ENCODE results near the gene ZC3H13.
"Not testable (repeated sequence)": the region's sequence is repeated elsewhere in the genome, so short reads cannot be mapped to it uniquely, and the experiment has no call there.

The ZC3H13 gene

DNA sequence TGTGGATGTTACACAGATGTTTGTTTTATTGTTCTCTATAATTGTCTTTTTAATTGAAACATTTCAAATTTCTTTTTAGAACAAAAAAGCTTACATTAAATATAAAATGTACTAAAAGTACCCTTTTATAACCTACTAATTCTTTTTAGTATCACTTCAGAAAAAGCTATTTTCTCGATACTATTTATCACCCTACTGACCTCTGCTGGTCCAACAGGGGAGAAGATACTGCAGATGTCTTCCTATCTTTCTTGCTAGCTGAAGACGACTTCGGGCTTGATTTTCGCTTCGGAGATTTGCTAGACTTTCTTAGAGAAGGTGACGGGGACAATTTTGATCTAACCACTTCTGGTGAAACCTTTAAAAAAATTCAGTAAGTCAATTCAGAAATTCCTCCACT, 42.4 kb downstream of the ZC3H13 start:
- no peak for DNase-seq (ENCODE audit: low read depth in 2 of 2)

DNA sequence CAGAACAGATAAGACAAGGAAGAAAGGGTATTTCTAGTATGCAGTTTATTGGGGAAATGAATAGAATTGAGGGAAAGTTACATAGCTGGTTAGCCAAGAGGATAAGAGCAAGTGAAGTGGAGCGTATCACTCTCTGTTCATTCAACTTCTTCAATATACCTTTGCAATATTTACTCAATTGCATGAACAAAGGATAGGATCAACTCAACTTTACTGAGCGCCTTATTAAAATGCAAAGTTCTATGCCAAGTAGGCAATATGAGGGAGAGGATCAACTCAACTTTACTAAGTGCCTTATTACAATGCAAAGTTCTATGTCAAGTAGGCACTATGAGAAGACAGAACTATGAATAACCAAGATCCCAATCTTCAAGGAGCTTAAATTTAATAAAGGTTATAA, 43.9 kb downstream of the ZC3H13 start:
- DNase-seq (ENCODE audit: low read depth in 2 of 2), result no peak

DNA sequence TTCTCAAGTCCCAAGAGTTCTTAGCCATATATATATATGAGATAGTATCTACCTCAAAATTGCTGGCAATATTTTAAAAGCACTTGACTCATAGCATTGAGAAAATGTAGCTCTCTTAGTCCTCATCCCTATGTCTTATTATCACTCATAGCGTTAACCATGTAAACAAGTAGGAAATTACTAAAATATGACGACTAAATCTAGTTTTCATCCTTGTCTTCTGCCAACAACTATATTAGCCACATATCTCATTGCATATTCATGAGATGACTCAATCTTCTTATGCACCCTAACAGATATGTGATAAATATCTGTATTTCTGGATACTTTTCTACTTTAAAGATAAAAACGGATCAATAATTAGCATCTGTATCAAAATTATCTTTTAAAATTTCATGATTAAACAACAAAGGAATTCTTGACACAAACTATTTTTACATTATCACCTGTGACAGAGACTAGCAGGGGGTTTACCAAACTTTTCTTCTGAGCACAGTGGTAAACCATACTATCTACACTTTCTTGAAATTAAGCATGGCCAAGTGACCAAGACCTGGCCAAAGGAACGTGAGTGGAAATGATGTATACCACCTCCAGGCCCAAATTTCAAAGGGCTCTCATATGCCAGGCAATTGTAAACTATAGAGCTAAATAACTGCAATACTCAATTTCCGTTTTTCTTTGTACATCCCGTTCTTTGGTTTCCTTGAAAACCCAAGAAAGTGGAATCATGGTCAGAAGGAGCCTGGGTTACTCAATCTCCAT, 45.7 kb downstream of the ZC3H13 start:
- DNase-seq (ENCODE audit: low read depth in 2 of 2), result no peak

DNA sequence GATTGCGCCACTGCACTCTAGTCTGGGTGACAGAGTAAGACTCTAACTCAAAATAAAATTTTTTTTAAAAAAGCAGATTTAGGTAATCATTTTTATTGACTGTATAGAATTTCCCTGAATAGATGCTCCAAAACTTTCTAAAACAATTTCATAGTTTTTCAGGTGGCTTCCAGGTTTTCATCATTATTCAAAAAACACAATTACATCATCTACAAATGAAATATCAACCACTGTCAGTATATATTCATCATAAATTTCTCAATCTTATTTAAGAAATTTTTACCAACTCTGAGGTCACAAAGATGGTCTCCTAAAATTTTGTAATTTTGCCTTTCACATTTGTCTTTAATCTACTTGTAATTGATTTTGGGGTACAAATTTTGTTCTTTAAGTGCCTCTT, 48.1 kb downstream of the ZC3H13 start:
- DNase-seq (ENCODE audit: low read depth in 2 of 2), result no peak

DNA sequence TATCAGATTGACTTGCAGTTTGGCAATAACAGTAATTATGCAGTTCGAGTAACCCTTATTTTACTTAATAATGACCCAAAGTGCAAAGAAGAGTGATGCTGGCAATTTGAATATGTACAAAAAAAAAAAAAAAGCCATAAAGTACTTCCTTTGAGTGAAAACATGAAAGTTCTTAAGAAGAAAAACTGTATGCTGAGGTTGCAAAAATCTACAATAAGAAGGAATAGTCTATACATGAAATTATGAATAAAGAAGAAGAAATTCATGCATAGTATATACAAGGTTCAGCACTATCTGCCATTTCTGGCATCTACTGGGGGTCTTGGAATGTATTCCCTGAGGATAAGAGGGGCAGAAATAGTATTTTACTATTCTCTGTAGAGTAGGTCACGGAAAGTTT, 55.9 kb downstream of the ZC3H13 start:
- DNase-seq (ENCODE audit: low read depth in 2 of 2), result no peak

DNA sequence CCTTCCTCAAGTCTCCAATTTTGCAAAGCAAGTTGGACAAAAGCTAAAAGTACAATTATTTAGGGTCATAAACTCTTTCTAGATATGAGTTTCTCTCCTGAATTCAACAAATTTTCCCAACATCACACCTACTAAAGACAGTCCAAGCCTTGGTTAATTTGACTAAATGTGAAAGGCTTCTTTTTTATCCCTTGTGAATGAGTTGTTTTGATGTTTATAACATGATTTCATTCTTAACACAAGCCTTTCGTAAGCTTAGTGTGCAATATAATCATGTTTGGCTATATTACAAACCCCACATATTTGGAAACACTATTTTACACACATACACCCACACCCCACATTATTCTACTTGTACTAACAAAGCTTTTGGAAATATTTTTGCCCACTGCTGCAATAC, 57.3 kb downstream of the ZC3H13 start:
- DNase-seq (ENCODE audit: low read depth in 2 of 2), result no peak

DNA sequence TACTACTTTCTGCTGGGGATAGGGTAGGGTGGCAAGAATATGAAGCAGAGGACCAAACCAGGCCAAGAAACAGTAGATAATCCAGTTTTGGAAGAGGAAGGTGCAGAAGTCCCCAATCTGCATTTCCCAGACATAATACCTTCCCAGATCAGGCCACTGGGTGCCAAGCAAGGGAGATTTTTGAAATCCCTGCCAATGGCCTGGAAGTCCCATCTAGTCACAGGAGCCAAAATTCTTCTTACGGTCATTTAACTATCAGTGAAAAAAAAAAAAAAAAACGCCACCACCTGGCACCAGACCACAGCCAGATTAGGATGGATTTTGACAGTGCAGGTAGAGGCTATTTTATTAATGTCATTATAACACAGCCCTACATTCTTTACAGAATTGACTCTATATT, 57.8 kb downstream of the ZC3H13 start:
- no peak for DNase-seq (ENCODE audit: low read depth in 2 of 2)

DNA sequence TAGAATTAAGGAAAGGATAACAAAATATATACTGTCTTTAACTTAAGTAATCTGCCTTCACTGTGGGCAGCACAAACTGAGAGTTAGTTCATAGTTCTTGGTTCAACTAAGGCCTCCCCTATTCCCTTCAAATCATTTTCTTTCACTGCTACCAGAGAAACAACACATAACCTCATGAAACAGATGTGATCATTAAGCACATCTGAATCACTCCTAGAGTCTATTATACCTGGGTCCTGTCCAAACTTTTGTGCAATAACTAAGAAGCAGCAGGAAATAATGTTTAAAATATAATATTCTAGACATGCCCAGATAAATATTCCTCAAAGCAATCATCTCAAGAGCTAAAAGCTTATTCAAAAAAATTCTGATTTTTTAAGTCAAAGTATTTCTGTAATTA, 62.9 kb downstream of the ZC3H13 start:
- no peak for DNase-seq (ENCODE audit: low read depth in 2 of 2)

DNA sequence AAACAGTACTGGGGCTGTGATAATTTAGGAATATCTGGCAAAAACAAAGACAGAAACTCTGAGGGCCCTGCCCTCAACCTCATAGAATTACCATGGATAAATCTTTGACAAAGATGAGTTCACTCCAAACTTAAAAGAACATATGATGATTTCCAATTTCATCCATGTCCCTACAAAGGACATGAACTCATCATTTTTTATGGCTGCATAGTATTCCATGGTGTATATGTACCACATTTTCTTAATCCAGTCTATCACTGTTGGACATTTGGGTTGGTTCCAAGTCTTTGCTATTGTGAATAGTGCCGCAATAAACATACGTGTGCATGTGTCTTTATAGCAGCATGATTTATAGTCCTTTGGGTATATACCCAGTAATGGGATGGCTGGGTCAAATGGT, 71.4 kb downstream of the ZC3H13 start:
- DNase-seq (ENCODE audit: low read depth in 2 of 2), result not testable (repeated sequence)

DNA sequence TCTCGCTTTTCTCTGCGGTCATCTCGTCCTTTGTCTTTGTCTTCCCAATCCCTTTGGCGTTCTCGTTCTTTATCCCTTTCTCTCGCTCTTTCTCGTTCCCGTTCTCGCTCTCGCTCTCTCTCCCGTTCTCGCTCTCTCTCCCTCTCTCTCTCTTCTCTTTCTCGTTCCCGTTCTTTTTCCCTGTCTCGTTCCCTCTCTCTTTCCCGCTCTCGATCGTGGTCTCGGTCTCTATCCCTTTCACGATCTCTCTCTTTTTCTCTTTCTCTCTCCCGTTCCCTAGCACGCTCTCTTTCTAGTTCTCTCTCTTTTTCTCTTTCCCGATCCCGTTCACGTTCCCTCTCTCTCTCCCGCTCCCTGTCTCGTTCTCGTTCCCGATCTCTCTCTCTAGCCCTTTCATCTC, 77.2 kb downstream of the ZC3H13 start:
- no peak for DNase-seq (ENCODE audit: low read depth in 2 of 2)

DNA sequence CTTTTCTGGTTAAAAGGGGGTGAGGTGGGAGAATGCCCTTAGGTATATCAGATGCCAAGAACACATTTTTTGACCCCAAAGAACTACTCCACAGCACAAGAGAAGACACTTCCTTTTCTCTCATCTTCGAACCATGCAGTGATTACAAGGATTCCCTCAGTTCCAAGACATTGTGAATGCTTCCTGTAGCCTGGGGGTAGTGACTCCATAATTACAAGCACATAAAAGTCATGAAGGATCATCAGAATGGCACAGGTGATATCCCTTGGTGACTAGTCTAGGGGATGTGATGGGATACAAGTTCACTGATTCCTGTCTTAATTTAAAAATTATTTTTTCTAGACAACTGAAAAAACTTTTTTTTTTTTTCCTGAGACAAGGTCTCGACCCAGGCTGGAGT, 78.0 kb downstream of the ZC3H13 start:
- DNase-seq (ENCODE audit: low read depth in 2 of 2), result no peak

DNA sequence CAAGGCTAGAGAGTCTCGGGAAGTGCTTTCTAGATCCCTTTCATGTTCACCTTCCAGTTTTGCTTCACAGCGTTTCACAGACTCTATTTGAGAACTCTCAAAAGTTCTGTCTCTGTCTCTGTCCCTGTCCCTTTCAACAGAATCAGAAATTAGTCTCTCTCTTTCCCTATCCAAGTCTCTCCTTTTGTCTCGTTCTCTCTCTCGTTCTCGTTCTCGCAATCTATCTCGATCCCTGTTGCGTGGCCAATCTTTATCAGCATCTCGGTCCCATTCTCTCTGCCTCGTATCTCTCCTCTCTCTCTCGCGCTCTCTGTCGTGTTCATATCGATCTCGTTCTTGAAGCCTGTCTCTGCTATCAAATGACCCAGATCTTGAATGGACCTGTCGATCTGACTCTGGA, 85.0 kb downstream of the ZC3H13 start:
- DNase-seq (ENCODE audit: low read depth in 2 of 2), result no peak

DNA sequence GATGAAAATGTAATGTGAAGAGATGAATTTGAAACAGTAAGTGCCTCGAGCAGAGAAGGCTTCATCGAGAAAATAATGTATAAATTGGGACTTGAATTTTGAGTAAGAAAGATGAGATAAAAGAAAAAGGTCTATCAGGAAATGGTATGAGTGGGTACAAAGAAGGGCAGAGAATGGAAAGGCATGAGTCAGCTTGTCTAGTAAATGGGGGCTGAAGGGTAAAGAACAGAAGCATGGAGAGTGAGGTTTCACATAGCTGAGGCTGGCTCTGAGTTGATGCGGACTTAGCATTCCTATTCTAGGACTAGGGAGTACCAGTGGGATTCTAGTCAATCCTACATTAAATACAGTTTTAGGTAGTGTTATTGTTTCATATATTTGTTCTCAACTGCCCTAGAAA, 85.8 kb downstream of the ZC3H13 start:
- DNase-seq (ENCODE audit: low read depth in 2 of 2), result no peak

DNA sequence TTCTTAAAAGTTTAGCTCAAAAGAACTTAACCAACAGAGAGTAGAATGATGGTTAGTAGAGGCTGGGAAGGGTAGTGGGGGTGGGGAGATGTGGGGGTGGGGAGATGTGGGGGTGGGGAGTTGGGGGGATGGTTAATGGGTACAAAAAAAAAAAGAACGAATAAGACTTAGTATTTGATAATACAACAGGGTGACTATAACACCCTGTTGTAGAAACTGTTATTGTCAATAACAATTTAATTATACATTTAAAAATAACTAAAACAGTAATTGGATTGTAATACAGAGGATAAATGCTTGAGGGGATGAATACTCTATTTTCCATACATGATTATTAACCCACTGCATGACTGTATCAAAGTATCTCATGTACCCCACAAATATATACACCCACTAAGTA, 91.1 kb downstream of the ZC3H13 start:
- DNase-seq (ENCODE audit: low read depth in 2 of 2), result no peak

DNA sequence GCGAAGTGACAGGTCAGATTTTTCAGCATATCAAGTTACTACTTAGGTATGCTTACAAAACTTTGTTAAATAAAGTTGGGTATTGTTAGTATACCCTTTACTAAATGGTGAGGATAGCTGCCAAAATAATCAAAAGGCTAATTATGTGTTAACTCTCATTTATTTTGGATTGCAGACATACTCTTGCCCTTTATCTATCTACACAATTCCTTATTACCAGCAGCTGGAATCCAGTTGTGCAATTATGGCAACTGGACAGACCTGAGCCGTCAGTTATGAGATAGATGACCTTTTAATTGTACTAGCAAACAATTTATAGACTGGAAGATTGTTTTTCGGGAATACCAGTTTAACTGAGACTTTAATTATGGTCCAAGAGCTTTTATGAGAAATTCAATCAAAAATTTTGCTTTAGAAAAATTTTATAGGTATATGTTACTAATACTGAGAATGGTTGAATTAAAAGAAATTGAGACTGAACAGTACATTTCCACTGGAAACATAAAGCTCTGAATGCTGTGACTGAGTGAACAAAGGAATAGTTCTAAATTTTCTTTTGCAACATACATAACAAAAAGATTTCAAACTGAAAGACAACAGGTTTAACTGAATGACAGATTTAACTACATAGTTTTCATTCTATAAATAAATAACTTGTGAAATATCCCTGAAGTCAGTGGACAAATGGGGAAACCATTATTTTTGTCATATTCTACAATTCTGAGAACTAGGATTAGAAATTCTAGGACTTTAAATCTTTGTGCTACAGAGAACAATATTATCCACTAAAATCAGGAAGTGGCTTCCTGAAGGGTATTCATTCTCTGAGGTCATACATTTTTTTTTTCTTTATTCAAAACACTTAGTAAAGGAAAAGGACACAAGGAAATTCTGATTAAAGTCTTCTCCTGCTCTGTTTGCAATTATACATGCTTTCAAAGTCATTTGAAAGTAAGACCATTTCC, 97.4 kb downstream of the ZC3H13 start:
- no peak for DNase-seq (ENCODE audit: low read depth in 2 of 2)

DNA sequence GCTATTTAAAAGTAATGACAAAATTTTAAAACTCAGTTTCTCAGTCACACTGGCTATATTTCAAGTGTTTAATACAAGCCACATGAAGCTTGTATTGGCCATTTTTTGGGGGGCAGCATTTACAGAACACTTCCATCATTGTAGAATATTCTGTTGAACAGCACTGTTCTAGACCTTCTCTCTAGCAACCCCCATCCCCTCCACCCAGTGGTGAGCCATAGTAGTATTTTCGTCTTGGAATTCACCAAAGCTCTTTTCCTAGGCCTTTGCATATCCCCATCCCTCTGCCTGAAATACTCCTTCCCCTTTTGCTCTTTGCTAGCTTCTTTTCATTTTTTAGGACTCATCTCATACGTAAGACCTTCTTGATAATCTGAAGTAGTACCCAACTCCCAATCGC, 99.5 kb downstream of the ZC3H13 start:
- DNase-seq (ENCODE audit: low read depth in 2 of 2), result no peak

DNA sequence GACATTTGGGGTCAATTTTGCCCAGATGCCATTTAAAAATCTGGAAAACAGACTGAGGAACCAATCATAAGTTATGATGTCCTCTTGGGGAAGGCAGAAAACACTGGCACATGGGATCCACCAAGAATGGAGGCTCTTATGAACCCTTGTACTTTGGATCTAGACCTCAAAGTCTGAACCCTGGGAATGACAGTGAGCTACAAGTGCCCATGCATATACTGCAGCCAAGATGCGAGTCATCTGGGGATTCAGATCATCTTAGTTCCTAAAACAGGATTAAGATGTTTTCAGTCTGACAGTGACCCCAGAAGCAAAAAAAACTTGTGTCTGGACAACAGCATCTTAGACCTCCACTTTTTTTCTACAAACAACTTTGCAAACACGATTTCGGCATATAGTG, 100.8 kb downstream of the ZC3H13 start:
- no peak for DNase-seq (ENCODE audit: low read depth in 2 of 2)

DNA sequence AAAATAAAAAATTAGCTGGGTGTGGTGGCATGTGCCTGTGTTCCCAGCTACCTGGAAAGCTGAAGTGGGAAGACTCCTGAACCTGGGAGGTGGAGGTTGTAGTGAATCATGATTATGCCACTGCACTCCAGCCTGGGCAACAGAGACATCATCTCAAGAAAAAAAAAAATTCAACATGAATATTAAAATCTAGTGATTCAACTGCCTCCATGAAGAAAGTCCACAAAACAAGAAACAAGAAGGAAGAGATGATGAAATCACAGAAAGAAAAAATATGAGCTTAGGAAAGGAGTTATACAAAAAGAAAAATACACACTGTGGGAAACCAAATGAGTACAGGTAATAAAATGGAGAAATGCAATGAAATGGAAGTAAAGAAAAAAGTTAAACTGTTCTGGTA, 101.4 kb downstream of the ZC3H13 start:
- no peak for DNase-seq (ENCODE audit: low read depth in 2 of 2)

DNA sequence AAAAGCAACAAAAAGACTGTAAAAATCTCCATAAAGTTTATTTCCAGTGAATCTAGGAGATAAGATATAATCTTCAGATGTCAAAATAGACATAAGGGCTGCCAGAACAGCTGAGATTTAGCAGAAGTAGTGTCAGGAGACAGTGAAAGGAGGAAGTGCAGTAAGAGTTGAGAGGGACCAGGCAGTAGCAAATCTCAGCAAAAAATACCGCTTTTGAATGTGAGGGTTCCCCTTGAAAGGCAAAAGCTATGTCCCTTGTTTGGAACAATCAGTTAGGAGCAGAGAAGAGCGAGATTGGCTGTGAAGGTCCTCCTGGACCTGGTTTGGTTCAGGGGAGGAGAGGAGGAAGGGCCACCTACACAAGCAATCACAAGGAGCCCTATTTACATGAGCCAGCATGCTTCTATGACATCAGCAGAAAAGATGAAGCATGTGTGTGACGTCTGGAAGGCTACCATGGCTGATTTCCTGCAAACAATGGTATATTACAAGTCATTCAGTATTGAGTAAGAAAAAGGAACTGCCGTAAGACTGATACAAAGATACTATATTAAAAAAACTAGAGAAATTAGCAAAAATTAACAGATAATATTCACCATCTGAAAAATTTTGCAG, 102.1 kb downstream of the ZC3H13 start:
- DNase-seq (ENCODE audit: low read depth in 2 of 2), result no peak

DNA sequence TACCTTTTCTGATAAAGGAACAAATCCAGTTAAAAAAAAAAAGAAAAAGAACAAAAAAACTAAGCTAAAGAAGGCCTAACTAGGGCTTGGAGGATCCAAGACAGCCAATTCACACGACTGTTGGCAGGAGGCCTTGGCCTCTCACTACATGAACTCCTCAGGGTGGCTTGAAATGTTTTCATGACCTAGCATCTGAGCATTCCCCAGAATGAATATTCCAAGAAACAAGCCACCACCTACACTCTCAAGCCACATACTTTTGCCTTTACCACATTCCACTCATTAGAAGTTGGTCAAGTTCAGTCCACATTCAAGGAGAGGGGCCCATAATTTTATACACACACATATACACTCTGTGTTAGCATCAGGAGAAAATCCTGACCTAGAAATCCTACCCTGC, 103.4 kb downstream of the ZC3H13 start:
- DNase-seq (ENCODE audit: low read depth in 2 of 2), result no peak

DNA sequence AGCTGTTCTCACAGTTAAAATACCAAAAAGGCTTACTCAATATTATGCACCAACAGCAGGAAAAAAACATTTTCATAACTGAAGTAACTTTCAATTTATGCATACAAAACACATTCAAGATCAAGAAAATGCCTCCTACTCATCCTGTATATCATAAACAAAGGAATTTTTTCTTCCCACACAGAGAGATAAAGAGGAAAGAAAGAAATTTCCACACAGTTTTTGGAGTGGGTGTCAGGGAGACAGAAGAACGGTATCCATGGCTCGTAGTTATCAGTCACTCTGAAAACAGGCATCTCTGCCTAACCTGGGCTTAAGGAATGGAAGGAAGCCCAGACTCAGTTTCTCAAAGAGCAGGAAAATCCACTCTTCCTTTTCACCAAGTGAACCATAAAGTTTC, 108.6 kb downstream of the ZC3H13 start:
- DNase-seq (ENCODE audit: low read depth in 2 of 2), result no peak

DNA sequence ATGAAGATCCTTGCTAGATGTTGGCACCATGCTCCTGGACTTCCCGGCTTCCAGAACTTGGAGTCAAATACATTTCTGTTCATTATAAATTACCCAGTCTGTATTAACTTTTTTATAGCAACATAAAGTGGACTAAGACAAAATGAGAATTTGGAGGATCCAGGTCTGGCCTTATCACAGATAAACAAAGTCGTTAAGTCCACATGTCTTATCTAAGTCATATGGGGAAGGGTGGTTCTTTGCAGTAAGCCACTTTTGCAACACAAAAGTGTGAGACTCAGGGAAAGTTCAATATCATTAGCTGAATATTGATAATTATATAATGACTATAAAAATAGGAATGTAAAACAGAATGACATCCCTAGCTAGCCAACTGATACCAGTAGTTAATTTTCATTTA, 109.4 kb downstream of the ZC3H13 start:
- no peak for DNase-seq (ENCODE audit: low read depth in 2 of 2)

DNA sequence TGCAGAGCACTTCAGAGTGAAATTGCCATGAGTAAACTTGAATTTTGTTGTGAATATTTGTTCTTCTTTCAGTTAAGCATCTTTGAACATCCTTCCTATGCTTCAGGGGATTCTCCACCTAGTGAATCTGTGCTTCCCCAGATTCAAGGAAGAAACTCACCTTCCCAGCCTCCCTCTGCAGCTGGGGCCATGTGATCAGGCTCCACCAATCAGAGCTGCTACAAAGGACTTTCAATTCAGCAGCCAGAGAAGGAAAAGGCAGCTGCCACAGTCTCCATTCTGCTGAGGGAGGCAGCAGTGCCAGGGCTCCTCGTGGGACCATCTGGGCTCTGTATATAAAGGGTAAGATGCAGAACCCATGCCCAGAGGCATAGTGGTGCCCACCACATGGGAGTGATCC, 111.3 kb downstream of the ZC3H13 start:
- DNase-seq (ENCODE audit: low read depth in 2 of 2), result no peak

All from activated CD4-positive, alpha-beta T cell treated with anti-CD3 and anti-CD28 coated beads for 24 hours (primary cell).